Activated CD8-positive, alpha-beta memory T cell treated with anti-CD3 and anti-CD28 coated beads, Interleukin-2, amount 10 ng/mL, durations not matched to agents 7 days and 5 days (primary cell): ENCODE measurements around the gene ATP6V0B. TPM values are rescaled to one million over a fixed set of nuclear protein-coding genes. Genes with fewer than 3 reads are reported as not detected.

Experiments used
- ATAC-seq: fragments of 150-1000 bp; cut with Tn5 transposase; one replicate; pipeline ENCODE4 v1.10.0; 2021; ENCODE audit warnings: moderate library complexity
- CTCF ChIA-PET: fragments of 350-600 bp; sonication (Branson Sonifier 250); formaldehyde crosslinking; loops from one replicate; lab custom pipeline; 2021; ENCODE audit warnings: antibody characterized with exemption; lab: Charles Lee
- DNase-seq: peaks from one replicate; pipeline ENCODE4 v3.0.0-alpha.2; 2020
- H3K27ac Mint-ChIP-seq: one replicate; pipeline ENCODE4 v1.8.0; 2021; ENCODE audit warnings: mild to moderate bottlenecking, mixed read lengths
- H3K27me3 Mint-ChIP-seq: one replicate; pipeline ENCODE4 v1.8.0; 2021; ENCODE audit warnings: mixed read lengths
- H3K36me3 Mint-ChIP-seq: one replicate; pipeline ENCODE4 v1.8.0; 2021; ENCODE audit warnings: mild to moderate bottlenecking, mixed read lengths
- H3K4me1 Mint-ChIP-seq: one replicate; pipeline ENCODE4 v1.8.0; 2021; ENCODE audit warnings: mixed read lengths
- H3K4me3 Mint-ChIP-seq: one replicate; pipeline ENCODE4 v1.8.0; 2021; ENCODE audit warnings: mild to moderate bottlenecking, moderate library complexity, mixed read lengths
- H3K9me3 Mint-ChIP-seq: one replicate; pipeline ENCODE4 v1.8.0; 2022; ENCODE audit warnings: low read depth, mixed read lengths
- total RNA-seq, 2 experiments: library from RNA; stranded (reverse); gene quantifications; one replicate each; pipeline ENCODE4 v1.2.3, GENCODE V29; 2021

ATP6V0B gene
- total RNA-seq, 2 experiments from 2014 or later = 108 to 139 TPM

DNA sequence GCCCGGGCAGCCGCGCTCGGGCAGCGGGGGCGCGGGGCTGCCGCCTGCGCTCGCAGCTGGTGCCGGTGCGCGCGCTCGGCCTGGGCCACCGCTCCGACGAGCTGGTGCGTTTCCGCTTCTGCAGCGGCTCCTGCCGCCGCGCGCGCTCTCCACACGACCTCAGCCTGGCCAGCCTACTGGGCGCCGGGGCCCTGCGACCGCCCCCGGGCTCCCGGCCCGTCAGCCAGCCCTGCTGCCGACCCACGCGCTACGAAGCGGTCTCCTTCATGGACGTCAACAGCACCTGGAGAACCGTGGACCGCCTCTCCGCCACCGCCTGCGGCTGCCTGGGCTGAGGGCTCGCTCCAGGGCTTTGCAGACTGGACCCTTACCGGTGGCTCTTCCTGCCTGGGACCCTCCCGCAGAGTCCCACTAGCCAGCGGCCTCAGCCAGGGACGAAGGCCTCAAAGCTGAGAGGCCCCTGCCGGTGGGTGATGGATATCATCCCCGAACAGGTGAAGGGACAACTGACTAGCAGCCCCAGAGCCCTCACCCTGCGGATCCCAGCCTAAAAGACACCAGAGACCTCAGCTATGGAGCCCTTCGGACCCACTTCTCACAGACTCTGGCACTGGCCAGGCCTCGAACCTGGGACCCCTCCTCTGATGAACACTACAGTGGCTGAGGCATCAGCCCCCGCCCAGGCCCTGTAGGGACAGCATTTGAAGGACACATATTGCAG is 38.2 kb upstream of the ATP6V0B start:
- Mint-ChIP-seq H3K4me3 (no peak overlapping the region), H3K36me3 (peaks cover 3% of the 10 kb centered on the region), H3K4me1 (peaks cover 4% of the 10 kb centered on the region), H3K27me3 (peaks cover 24% of the 10 kb centered on the region), H3K27ac (no peak overlapping the region), H3K9me3 (no peaks in the 10 kb centered on the region)
- ATAC-seq (peak; percentile 58), DNase-seq (no peak)
- CTCF ChIA-PET = interaction anchor here (0.6 to 7.2 kb wide), 7 partner anchors 10 to 223 kb away, joined by 3 to 202 read pairs (median 4); partner anchors contain the start of genes DPH2 and IPO13

GRCh38 chr1:43937179-43937865 is 37.4 kb upstream of the ATP6V0B start:
- Mint-ChIP-seq H3K4me1 (peaks cover 4% of the 10 kb centered on the region), H3K27ac (no peak overlapping the region), H3K4me3 (no peak overlapping the region), H3K9me3 (no peaks in the 10 kb centered on the region), H3K36me3 (peaks cover 3% of the 10 kb centered on the region), H3K27me3 (peaks cover 24% of the 10 kb centered on the region)
- ATAC-seq = no peak
- CTCF ChIA-PET = interaction anchor here (0.8 to 7.2 kb wide), 4 partner anchors 9 to 173 kb away, joined by 3 to 202 read pairs (median 64); partner anchors contain the start of genes DPH2 and IPO13
- no peak for DNase-seq

- CTCF ChIA-PET = interaction anchor here (1.0 to 7.2 kb wide), 3 partner anchors 8 to 175 kb away, joined by 3 to 123 read pairs (median 16); partner anchors contain the start of gene IPO13
- H3K4me1 Mint-ChIP-seq = peaks cover 9% of the 10 kb centered on the region
- no peak overlapping the region for H3K4me3 Mint-ChIP-seq
Observed at GRCh38 chr1:43938383-43938782, 36.4 kb upstream of the ATP6V0B start.

GRCh38 chr1:43938892-43939587 is 35.7 kb upstream of the ATP6V0B start:
- ATAC-seq (no peak), DNase-seq (no peak)
- Mint-ChIP-seq H3K9me3 (no peaks in the 10 kb centered on the region), H3K4me1 (peaks cover 6% of the 10 kb centered on the region), H3K27ac (no peak overlapping the region), H3K27me3 (peaks cover 12% of the 10 kb centered on the region), H3K4me3 (no peak overlapping the region), H3K36me3 (peaks cover 3% of the 10 kb centered on the region)
- CTCF ChIA-PET = interaction anchor here (1.0 to 7.2 kb wide), 4 partner anchors 8 to 409 kb away, joined by 3 to 123 read pairs (median 10); partner anchors contain the start of gene IPO13

More at GRCh38 chr1:43938383-43938782, 36.4 kb upstream of the ATP6V0B start:
- Mint-ChIP-seq H3K27me3 (peaks cover 15% of the 10 kb centered on the region), H3K36me3 (peaks cover 3% of the 10 kb centered on the region), H3K27ac (no peak overlapping the region), H3K9me3 (no peaks in the 10 kb centered on the region)
- DNase-seq (no peak), ATAC-seq (no peak)

- no peaks in the 10 kb centered on the region for H3K27me3 Mint-ChIP-seq
- H3K36me3 Mint-ChIP-seq = peaks cover 7% of the 10 kb centered on the region
- CTCF ChIA-PET = interaction anchor here (1.6 to 9.4 kb wide), 2 partner anchors 7 to 12 kb away, joined by 5 to 123 read pairs; partner anchors contain the start of gene ARTN
- ATAC-seq (no peak), DNase-seq (no peak)
- H3K27ac Mint-ChIP-seq = no peak overlapping the region
- H3K9me3 Mint-ChIP-seq = no peaks in the 10 kb centered on the region
- no peak overlapping the region for H3K4me3 Mint-ChIP-seq
- peaks cover 21% of the 10 kb centered on the region for H3K4me1 Mint-ChIP-seq
Observed at GRCh38 chr1:43942411-43942810, 32.3 kb upstream of the ATP6V0B start.

GRCh38 chr1:43944860-43945259 is 29.9 kb upstream of the ATP6V0B start:
- ATAC-seq = no peak
- CTCF ChIA-PET = interaction anchor here (1.3 to 9.4 kb wide), 5 partner anchors 10 to 291 kb away, joined by 6 to 123 read pairs (median 26); partner anchors contain the start of genes ARTN and DPH2

GRCh38 chr1:43945674-43946235 is 29.0 kb upstream of the ATP6V0B start:
- peaks cover 10% of the 10 kb centered on the region for H3K36me3 Mint-ChIP-seq
- no peaks in the 10 kb centered on the region for H3K9me3 Mint-ChIP-seq
- H3K27me3 Mint-ChIP-seq = no peaks in the 10 kb centered on the region
- no peak for ATAC-seq
- peak overlapping the region; percentile 91 for H3K27ac Mint-ChIP-seq
- H3K4me3 Mint-ChIP-seq = peak overlapping the region; percentile 92
- H3K4me1 Mint-ChIP-seq = peaks cover 35% of the 10 kb centered on the region
- CTCF ChIA-PET = interaction anchor here (0.6 to 9.4 kb wide), 12 partner anchors 10 to 492 kb away, joined by 3 to 123 read pairs (median 6); partner anchors contain the start of genes ARTN, DPH2, HYI and KDM4A
- no peak for DNase-seq

More at GRCh38 chr1:43944860-43945259, 29.9 kb upstream of the ATP6V0B start:
- Mint-ChIP-seq H3K36me3 (peaks cover 7% of the 10 kb centered on the region), H3K27me3 (no peaks in the 10 kb centered on the region), H3K4me3 (peak overlapping the region; percentile 92), H3K27ac (peak overlapping the region; percentile 62), H3K4me1 (peaks cover 35% of the 10 kb centered on the region), H3K9me3 (no peaks in the 10 kb centered on the region)
- no peak for DNase-seq

DNA sequence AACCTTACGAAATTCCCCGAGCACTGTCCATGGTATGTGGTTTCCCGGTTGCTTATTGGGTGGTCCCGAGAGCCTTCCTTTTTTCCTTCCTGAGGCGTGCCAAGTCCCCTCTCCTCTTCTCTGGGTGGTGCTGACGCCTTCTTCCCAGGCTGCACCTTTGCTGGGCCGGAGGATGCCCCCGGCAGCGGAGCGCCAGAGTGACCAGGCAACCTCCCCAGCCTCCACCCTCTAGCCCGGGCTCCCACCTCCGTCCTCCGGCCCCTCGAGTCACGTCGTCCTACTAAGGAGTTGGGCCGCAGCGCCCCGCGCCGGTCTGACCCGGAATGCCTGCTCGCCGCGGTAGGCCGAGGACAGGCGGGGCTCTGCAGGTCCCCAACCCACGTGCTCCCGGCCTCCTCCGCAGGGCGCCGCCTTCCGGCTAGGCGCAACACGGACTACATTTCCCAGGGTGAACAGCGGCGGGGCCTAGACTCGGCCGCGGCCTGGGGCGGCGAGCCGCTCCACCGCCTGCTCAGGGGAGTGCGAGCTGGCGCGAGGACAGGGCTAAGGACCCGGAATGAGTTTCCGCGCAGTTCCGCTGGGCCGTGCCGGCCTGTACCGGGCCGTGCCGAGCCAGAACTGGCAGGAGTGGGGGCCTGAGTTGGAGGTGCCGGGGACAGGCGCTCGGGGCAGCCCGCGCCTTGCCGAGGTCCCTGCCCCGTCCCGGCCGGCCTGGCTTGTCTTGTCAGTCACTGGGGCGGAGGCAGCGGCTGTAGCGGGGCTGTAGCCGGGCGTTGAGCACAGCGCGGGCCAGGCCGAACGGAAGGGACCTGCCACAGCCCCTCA is 28.3 kb upstream of the ATP6V0B start, which contains the start of gene IPO13:
IPO13 (plus strand) TSS at position 715 of the 825 bp plus-strand sequence. CDS start 651 bp downstream, outside the sequence.
- Mint-ChIP-seq H3K9me3 (no peaks in the 10 kb centered on the region), H3K4me1 (peaks cover 35% of the 10 kb centered on the region), H3K36me3 (peaks cover 10% of the 10 kb centered on the region), H3K4me3 (peak within 1 kb of the TSS; percentile 92), H3K27ac (peak within 1 kb of the TSS; percentile 91), H3K27me3 (no peaks in the 10 kb centered on the region)
- DNase-seq = peak; percentile 97
- CTCF ChIA-PET = interaction anchor here (0.6 to 9.4 kb wide), 18 partner anchors 9 to 426 kb away, joined by 3 to 123 read pairs (median 5); partner anchors contain the start of genes ARTN, DPH2 and KDM4A
- peak; percentile 97 for ATAC-seq

DNA sequence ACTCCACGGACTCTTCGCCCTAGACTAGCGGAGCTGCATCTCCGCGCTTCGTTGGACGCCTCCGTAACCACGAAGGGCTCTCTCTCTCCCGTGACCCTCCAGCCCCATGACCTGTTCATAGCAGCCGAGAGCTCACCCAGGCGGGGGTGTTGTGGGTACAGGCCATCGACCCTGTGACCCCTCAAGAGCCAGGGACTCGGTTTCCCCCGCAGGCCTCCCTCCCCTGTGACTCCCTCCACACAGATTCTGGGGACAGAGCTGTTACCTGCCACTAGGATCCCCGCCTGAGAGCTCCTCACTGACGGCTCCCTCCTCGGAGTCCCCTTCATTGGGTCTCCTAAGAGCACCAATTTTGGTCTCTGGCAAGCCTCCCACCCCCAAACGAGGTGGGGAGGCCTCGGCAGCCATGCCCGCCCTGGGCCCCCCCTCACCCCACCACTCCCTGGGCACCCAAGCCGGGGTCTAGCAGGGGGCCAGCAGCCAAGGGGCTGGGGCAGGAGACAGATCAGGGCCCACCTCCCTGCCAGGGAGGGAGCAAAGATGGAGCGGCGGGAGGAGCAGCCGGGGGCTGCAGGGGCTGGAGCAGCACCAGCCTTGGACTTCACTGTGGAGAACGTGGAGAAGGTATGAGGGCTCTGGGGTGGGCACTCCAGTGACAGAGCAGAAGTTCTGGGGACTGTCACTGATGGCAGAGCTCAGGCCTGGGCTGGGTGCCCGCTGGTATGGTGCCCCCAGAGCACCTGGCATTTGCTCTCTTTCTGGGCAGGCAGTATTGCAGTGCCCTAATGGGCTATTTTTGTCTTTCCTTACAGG is 27.5 kb upstream of the ATP6V0B start:
- DNase-seq (peak; percentile 57), ATAC-seq (no peak)
- CTCF ChIA-PET = interaction anchor here (0.7 to 9.4 kb wide), 11 partner anchors 8 to 303 kb away, joined by 3 to 123 read pairs (median 7); partner anchors contain the start of genes ARTN and DPH2
- Mint-ChIP-seq H3K9me3 (no peaks in the 10 kb centered on the region), H3K27me3 (no peaks in the 10 kb centered on the region), H3K36me3 (peaks cover 10% of the 10 kb centered on the region), H3K4me1 (peaks cover 35% of the 10 kb centered on the region), H3K27ac (peak overlapping the region; percentile 91), H3K4me3 (peak overlapping the region; percentile 92)

GRCh38 chr1:43947874-43948437 is 26.8 kb upstream of the ATP6V0B start:
- peak overlapping the region; percentile 20 for H3K27ac Mint-ChIP-seq
- no peaks in the 10 kb centered on the region for H3K27me3 Mint-ChIP-seq
- no peaks in the 10 kb centered on the region for H3K9me3 Mint-ChIP-seq
- no peak for DNase-seq
- no peak for ATAC-seq
- H3K36me3 Mint-ChIP-seq = peaks cover 9% of the 10 kb centered on the region
- CTCF ChIA-PET = interaction anchor here (1.2 to 9.4 kb wide), 5 partner anchors 10 to 184 kb away, joined by 4 to 123 read pairs (median 7); partner anchors contain the start of gene ARTN
- H3K4me3 Mint-ChIP-seq = peak overlapping the region; percentile 92
- H3K4me1 Mint-ChIP-seq = peaks cover 32% of the 10 kb centered on the region

- H3K27ac Mint-ChIP-seq = no peak overlapping the region
- H3K9me3 Mint-ChIP-seq = no peaks in the 10 kb centered on the region
- DNase-seq = no peak
- H3K36me3 Mint-ChIP-seq = peaks cover 9% of the 10 kb centered on the region
- no peak for ATAC-seq
- H3K4me3 Mint-ChIP-seq = no peak overlapping the region
- CTCF ChIA-PET = interaction anchor here (9.4 kb wide), 1 partner anchor 14 kb away, joined by 123 read pairs; the partner anchor contains the start of gene ARTN
- no peaks in the 10 kb centered on the region for H3K27me3 Mint-ChIP-seq
- H3K4me1 Mint-ChIP-seq = peaks cover 28% of the 10 kb centered on the region
Observed at GRCh38 chr1:43949678-43950077, 25.1 kb upstream of the ATP6V0B start.
